Stimulated activated CD8-positive, alpha-beta memory T cell treated with anti-CD3 and anti-CD28 coated beads, Interleukin-15, amount 100 ng/mL, for 1 hour (primary cell): ENCODE measurements around the gene CEP72.
"Not testable (repeated sequence)": the region's sequence is repeated elsewhere in the genome, so short reads cannot be mapped to it uniquely, and the experiment has no call there.

ENCODE experiments used
- DNase-seq: peaks from one replicate; pipeline ENCODE4 v3.0.0-alpha.2; 2020; ENCODE audit warnings: low read depth

CEP72 gene

GRCh38 chr5:611731-612486, at the start of gene CEP72:
Gene CEP72 (plus strand): TSS chr5:612340. CDS start chr5:612362, 22 bp downstream.
- DNase-seq, result peak; percentile 86

DNA sequence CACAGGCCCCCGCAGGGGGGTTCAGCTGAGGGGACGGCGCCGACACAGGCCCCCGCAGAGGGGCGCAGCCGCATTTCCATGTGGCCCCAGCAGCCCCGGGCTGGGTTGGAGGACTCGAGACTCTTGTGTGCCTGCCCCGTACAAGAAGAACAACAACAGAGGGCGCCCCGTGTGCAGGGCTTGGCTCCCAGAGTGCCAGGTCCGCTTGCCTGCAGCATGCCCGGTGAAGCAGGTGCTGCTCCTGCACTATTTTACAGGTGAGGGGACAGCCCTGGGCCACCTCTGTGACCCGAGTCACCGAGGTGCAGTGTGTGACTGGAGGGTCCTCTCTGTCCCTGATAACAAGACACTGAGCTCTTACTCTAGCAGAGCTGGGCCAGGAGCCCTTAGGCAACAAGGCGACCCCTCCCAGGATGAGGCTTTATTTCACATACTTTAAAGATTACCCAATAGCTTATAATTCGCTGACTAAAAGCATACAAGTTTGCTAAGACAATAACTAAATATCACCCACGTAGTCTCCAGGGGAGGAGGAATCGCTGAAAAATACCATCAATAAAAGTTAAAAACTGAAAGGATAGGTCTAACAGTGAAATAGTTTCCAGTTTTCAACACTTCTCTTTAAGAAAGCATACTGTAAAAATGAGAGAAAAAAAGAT, 46.2 kb upstream of the CEP72 start:
- DNase-seq, result no peak

GRCh38 chr5:566636-567309, 45.4 kb upstream of the CEP72 start:
- no peak for DNase-seq

- no peak for DNase-seq
Measured at GRCh38 chr5:567664-568060, 44.5 kb upstream of the CEP72 start.

GRCh38 chr5:568061-568781, 43.9 kb upstream of the CEP72 start:
- no peak for DNase-seq

DNA sequence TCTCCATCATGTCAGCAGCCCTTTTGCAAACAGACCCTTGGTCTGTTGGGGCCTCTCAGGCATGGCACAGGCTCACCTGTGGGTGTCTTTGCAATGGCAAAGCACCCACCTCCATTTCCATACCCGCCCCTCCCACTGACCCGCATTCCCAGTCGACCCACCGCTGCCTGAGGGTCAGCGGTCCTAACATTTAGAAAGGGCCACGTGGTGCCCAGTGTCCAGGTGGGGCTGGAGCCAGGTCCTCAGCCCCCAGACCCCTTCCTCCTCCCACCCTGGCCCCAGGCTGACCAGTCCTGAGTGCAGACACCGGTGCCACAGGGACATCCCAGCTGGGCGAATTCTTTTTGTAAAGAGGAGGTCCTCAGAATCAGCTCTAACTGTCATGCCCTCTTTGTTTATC, 43.3 kb upstream of the CEP72 start:
- no peak for DNase-seq

- no peak for DNase-seq
Measured at GRCh38 chr5:569358-569867, 42.7 kb upstream of the CEP72 start.

DNA sequence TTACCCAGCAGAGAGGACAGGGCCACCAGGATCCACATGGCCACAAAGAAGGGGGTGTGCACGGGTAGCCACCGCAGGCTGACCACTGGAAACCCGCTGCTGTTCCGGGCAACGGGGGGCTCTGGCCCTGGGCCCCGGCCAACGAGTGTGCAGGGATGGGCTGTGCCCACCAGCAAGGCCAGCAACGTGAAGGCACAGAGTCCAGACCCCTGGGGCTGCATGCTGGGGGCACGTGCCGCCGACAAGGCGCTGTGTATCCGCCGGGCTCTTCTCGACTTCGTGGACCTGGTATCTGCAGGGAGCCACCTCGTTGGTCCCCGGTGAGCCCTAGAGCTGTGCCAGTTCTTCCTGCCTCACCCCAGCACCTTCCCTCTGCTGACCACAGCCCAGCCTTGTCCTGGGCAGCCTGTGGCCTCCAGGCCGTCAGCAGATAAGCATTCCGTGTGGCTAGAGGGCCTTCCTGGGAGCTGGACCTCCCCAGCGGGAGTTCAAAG, 42.2 kb upstream of the CEP72 start:
- no peak for DNase-seq

GRCh38 chr5:570446-570845, 41.7 kb upstream of the CEP72 start:
- no peak for DNase-seq

DNA sequence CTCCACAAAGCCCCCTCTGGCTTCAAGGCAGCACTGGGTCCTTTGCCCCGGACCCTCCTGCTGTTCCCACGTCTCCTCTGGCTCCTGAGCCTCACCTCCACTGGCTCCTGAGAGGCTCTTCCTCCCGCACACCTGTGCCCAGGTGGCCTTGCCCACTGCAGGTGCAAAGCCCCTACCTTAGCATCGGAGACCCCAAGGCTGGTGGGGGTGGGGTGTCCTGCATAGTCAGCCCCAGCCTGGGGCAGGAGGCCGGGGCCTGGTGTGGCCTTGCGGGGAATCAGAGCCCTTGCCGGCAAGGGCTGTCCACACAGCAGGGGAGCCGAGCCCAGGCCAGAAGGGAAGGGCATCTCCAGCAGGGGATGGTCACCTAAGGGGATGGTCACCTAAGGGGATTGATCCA, 41.3 kb upstream of the CEP72 start:
- DNase-seq, result no peak

GRCh38 chr5:571791-572190, 40.3 kb upstream of the CEP72 start:
- DNase-seq, result no peak

- no peak for DNase-seq
Measured at GRCh38 chr5:572398-573019, 39.6 kb upstream of the CEP72 start.

DNA sequence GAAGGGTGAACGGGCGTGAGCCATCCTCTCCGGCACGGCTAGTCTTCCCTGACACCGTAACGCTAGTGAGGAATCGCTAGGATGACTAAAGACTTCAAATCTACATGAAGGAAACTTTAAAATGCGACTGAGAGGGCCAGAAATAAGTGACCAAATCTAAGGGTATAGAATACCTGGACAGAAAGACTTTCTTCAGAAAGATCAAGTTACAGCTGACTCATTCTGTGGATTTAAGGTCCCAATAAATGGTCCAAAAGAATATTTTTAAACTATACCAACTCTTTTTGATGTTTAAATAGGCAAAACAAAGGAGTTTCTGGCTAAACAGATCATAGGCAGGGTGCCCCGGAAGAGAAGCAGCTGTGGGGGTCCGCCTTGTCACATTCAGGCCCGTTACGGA, 38.9 kb upstream of the CEP72 start:
- no peak for DNase-seq

DNA sequence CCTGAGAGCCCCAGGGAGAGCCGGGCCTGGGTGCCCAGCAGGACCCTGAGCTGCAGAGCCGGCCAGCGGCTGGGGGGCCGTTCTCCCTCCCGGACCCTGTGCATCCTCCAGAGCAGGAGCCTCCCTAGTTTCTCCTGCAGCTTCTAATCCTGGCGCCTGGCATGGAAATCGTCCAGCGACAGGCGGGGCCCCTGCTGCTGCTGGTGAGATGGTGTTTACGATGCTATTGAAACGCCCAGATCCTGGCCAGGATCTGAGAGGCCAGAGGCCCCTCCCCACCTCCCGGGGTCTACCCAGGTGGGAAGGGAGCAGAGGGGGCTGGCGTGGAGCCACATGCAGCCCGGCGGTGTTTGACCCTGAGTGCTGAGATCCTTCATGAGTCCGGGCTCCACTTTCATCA, 38.2 kb upstream of the CEP72 start:
- DNase-seq, result no peak

DNA sequence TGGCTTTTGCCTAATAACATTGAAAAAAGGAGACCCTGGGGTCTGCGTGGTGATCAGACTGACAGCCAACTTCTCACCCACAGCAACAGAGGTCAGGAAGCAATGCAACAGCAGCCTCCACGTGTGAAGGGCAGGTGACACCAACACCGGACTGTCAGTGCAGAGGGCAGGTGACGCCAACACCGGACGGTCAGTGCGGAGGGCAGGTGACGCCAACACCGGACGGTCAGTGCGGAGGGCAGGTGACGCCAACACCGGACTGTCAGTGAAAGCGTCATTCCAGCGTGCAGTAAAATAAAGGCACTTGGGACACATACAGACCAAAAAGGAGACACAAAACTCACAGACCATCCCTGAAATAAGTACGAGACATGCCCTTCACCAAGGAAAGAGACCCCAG, 37.2 kb upstream of the CEP72 start:
- DNase-seq, result no peak

DNA sequence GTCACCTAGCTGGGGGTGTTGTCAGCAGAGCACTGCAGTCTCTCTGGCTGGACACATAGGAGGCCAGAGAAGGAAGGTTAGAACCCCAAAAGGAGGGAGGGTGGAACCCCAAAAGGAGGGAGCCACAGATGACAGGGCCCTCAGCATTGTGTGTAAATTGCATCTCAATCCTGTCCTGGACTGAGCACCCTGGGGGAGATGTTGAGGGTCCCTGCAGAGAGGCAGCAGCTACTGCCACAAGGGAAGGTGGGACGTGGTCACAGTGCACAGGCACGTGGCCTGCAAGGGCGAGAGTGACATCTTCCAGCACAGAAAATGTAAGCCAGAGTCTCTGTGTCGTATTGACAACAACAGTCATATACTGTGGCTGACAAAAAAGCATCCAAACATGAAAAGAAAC, 36.5 kb upstream of the CEP72 start:
- no peak for DNase-seq

DNA sequence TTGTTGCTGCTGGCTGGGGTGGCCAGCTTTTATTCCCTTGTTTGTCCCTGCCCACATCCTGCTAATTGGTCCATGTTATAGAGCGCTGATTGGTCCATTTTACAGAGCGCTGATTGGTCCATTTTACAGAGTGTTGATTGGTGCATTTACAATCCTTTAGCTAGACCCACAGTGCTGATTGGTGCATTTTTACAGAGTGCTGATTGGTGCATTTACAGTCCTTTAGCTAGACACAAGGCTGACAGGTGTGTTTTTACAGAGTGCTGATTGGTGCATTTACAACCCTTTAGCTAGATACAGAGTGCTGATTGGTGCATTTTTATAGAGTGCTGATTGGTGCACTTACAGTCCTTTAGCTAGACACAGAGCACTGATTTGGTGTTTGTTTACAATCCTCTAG, 34.9 kb upstream of the CEP72 start:
- not testable (repeated sequence) for DNase-seq

DNA sequence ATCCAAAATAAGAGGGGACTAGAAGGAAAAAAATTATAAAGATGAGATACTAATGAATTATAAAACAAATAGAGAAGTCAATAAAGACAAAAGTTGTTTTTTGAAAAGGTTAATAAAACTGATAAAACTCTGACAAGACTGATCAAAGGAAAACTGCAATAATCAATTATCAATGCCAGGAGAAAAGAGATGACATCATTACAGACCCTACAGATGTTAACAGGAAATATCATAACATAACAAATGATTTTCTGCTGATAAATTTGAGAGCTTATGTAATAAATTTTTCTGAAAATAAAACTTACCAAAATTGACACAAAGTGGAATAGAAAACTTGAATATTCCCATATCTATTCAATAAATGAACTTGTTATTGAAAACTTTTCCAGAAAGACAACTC, 34.3 kb upstream of the CEP72 start:
- DNase-seq, result no peak

- no peak for DNase-seq
Measured at GRCh38 chr5:579211-579610, 32.9 kb upstream of the CEP72 start.

DNA sequence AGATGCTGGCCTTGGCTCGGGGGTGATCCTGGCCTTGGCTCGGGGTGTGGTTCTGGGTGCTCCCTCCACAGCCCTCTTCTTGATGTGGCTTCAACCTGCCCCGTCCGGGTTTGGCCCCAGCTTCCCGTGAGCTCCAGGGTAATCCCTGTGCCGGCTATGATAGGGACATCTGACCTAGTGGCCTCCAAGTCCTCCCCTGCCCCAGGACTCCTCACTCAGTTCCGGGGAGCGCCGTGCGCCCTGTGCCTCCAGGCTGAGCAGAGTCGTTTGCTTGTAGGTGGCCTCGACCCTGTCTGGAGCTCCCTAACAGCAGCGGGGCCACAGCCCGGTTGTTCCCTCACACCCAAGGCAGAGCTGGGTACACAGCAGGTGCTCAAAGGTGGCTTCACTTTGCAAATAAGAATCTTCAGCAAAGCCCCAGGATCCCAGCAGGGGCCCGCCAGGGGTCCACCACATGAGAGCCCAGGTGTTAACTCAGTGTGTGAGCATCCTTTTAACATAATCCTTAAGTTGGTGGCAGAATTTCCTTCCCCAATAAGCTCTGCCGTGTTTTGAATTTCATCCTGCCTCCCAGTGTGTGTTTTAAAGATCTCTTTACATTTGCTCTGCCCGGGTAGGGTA, 32.3 kb upstream of the CEP72 start:
- no peak for DNase-seq

- no peak for DNase-seq
Measured at GRCh38 chr5:580436-580835, 31.7 kb upstream of the CEP72 start.
